HG02759 (cell line): ENCODE results near the gene HOOK2.
"Not testable (repeated sequence)": the region's sequence is repeated elsewhere in the genome, so short reads cannot be mapped to it uniquely, and the experiment has no call there.

Experiments
- ATAC-seq: cut with Tn5 transposase; IDR thresholded peaks from one replicate; pipeline ENCODE4 v1.9.1; 2021; ENCODE audit warnings: mild to moderate bottlenecking, moderate library complexity; ENCODE audit not compliant: unreplicated experiment

Gene HOOK2, protein sequence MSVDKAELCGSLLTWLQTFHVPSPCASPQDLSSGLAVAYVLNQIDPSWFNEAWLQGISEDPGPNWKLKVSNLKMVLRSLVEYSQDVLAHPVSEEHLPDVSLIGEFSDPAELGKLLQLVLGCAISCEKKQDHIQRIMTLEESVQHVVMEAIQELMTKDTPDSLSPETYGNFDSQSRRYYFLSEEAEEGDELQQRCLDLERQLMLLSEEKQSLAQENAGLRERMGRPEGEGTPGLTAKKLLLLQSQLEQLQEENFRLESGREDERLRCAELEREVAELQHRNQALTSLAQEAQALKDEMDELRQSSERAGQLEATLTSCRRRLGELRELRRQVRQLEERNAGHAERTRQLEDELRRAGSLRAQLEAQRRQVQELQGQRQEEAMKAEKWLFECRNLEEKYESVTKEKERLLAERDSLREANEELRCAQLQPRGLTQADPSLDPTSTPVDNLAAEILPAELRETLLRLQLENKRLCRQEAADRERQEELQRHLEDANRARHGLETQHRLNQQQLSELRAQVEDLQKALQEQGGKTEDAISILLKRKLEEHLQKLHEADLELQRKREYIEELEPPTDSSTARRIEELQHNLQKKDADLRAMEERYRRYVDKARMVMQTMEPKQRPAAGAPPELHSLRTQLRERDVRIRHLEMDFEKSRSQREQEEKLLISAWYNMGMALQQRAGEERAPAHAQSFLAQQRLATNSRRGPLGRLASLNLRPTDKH

DNA sequence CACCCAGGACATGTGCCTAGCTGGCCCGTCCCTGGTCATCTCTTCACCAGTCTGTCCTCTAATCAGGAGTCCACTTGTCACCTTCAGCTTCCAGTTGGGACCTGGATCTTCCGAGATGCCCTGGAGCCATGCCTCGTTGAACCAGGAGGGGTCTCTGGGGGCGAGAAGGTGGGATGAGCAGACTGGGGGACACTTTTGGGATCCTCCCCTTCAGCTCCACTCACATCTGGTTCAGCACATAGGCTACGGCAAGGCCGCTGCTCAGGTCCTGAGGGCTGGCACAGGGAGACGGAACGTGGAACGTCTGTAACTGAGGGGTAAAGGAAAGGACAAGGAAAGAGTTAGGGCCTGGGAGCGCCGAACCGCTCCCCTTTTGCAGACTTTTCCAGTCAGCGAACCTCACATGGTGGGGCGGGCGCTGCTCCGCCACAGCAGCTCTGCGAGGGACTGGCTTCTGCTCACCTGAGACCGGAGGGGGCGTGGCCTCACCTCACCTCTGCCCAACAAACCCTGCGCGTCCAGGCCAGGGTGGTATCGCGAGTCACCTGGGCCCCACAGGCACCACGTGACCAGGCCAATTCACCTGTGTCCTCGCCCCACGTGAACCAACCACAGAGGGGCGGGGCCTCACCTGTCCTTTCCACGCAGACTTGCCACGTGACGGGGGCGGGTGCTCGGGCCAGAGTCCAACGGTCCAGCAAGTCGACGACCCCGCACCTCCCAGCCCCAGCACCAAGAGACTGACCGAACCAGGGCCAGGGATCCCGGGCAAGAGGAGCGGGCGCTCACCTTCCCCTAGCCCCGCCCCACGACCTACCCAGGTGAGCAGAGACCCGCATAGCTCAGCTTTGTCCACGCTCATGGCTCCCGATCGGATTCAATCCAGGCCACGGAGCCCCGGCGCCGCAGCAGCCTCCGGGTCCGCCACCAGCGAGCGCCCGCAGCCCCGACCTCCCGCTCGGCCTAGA lies at the start of gene HOOK2:
HOOK2 (minus strand) TSS at position 965 of the 968 bp plus-strand sequence; CDS start at position 862, 103 bp downstream.
- peak; percentile 7 for ATAC-seq

DNA sequence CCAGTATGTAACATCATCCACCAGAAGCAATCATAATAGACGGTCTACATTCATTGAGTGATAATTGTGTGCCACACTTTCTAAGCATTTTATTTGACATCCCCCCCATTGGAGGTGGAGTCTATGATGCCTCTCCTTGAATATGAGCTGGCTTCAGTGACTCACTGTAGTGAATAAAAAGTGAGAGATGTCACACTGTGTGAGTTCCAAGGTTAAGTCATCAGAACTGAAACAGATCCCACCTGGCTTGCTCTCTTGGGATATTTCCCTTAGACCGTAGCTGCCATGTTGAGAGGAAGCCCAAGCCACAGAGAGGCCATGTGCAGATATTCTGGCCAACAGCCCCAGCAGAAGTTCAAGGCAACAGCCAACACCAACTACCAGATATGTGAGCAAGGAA lies 46.4 kb upstream of the HOOK2 start:
- ATAC-seq, result no peak

DNA sequence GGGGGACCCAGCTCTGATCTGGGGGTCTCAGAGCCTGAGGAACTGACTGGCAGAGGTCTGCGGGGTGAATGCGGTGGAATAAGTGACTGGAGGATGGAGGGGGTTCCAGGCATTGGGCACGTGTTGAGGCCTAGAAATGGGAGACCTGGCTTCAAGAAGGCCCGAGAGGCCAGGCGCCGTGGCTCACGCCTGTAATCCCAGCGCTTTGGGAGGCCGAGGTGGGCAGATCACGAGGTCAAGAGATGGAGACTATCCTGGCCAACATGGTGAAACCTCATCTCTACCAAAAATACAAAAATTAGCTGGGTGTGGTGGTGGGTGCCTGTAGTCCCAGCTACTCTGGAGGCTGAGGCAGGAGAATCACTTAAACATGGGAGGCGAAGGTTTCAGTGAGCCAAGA lies 42.5 kb upstream of the HOOK2 start:
- ATAC-seq, result not testable (repeated sequence)

DNA sequence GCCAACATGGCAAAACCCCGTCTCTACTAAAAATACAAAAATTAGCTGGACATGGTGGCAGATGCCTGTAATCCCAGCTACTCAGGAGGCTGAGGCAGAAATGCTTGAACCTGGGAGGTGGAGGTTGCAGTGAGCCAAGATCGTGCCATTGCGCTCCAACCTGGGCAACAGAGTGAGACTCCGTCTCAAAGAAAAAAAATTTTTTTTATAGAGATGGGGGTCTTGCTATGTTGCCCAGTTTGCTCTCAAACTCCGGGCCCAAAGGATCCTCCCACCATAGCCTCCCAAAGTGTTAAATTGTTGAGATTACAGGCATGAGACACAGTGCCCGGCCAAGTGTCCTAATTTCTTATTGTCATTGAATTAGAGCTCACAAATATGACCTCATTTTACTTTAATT lies 41.8 kb upstream of the HOOK2 start:
- not testable (repeated sequence) for ATAC-seq

DNA sequence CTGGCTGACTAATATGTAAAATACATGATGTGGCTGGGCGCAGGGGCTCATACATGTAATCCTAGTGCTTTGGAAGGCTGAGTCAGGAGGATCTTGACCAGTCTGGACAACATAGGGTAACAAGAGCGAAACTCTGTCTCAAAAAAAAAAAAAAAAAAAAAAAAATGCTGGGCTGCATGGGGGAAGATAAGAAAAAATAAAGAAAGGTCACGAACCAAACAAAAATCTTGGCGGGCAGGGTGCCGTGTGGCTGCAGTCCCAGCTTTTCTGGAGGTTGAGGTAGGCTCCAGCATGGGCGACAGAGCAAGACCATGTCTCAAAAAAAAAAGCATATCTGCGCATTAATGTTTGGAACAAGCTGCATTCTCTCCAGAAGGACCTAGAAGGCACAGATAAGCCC lies 39.7 kb upstream of the HOOK2 start:
- ATAC-seq, result no peak

DNA sequence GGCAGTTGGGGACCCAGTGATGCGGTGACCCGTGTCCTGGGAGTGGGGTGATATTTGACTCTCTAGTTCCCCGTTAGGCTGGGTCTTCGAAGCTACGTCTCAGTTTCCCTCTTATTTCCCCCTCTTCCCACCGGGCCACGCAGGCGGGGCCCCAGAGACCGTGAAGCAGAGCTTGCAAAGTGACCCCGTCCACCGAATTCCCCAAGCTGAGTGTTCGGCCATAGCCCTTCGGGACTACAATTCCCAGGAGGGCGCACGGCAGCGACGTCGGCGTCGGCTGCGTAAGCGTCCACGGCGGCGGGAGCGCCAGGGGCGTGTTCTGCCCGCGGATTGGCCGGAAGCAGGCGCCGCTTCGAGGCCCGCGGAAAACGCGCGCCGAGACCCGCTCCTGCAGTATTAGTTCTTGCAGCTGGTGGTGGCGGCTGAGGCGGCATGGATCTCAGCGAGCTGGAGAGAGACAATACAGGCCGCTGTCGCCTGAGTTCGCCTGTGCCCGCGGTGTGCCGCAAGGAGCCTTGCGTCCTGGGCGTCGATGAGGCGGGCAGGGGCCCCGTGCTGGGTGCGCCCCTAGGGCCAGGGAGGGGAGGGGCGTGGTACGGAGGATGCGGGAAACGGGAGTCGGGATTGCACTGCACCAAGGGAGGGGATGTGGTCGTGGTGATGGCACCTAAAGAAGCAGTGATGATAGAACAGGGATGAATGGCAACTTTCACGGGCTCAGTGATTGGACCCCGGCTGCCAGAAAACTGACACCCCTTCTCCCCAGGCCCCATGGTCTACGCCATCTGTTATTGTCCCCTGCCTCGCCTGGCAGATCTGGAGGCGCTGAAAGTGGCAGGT lies 31.1 kb upstream of the HOOK2 start, which contains the start of gene RNASEH2A:
RNASEH2A (plus strand) TSS at position 343 of the 840 bp plus-strand sequence; CDS start at position 433, 90 bp downstream.
- ATAC-seq, result peak; percentile 86

DNA sequence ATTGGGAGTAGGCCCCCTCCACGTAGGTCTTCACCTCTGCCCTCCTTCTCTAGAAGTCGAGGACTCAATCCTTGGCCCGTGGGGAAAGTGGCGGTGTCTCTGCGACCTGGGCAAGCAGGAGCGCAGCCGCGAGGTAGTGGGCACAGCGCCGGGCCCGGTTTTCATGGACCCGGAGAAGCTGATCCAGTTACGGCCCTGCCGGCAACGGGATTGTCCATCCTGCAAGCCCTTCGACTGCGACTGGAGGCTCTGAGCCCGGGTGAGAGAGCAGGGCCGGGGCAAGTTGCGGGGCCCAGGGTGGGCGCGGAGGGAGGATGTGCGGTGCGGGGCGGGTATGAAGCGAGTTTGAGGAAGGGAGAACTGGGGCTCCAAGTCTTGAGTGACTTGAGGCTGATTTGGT lies 28.7 kb upstream of the HOOK2 start:
- no peak for ATAC-seq

DNA sequence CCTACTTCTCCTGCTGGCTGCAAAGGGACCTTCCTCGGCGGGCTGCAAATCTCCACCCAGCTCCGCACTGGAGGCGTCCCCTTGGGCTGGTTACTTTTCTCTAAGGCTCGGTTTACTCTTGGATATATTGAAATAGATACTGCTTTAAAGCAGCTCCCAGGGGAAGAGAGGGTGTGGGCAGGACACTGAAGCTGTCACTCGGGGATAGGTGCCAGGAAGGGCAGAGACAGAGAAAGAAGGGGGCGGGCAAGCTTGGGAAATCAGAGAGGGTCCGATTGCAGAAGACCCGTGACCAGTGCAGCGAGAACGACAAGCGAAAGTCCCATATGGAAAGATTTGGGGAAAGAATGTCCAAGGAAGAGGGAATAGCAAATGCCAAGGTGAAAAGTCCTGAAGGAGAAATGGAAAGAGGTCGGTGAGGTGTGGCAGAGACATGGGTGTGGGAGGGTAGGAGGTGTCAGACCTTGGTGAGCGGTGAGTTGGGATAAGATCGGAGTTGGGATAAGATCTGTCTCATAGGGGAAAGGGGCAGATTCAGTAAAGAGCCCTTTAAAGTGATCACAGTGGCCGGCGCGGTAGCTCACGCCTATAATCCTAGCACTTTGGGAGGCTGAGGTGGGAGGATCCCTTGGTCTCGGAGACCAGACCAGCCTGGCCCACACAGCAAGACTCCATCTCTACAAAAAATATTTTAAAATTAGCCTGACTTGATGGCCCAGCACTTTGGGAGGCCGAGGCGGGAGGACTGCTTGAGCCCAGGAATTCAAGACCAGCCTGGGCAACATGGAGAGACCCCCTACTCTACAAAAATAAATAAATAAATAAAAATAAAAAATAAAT lies 27.1 kb upstream of the HOOK2 start:
- no peak for ATAC-seq

DNA sequence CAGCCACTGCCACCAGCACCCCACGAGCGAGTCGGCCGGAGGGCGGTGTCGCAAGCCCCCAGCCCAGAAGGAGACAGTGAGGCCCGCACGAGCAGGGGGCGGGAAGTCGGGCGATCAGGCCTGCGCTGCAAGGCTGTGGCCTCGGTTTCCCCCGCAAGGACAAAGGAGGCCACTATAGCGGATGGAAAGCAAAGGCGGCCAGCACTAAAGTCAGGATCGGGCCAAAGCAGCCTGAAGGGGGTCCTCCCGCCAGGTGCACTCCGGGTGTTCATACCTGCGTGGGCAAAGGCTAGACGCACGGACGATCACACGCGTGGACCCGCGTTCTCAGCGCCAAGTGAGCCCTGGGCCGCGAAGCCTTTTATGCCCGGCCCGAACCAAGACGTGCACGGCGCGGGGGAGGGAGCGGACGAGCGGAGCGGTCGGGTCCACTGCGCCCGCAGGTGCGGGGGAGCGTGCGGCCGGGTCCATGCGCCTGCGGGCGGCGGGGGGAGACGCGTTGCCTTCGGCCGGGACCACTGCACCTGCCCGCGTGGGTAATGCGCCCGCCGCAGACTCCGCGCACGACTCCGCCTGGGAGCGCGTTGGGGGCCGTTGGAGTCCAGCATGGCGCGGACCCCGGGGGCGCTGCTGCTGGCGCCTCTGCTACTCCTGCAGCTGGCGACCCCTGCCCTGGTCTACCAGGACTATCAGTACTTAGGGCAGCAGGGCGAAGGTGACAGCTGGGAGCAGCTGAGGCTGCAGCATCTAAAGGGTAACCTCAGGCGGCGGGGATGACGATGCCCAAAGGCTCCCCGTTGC lies 26.3 kb upstream of the HOOK2 start, which contains the start of the genes PRDX2 and THSD8:
PRDX2 (minus strand) TSS at position 335 of the 801 bp plus-strand sequence. CDS start 539 bp downstream, outside the sequence.
THSD8 (plus strand) TSS at position 604 of the 801 bp plus-strand sequence; CDS start at position 607, 3 bp downstream.
- no peak for ATAC-seq

DNA sequence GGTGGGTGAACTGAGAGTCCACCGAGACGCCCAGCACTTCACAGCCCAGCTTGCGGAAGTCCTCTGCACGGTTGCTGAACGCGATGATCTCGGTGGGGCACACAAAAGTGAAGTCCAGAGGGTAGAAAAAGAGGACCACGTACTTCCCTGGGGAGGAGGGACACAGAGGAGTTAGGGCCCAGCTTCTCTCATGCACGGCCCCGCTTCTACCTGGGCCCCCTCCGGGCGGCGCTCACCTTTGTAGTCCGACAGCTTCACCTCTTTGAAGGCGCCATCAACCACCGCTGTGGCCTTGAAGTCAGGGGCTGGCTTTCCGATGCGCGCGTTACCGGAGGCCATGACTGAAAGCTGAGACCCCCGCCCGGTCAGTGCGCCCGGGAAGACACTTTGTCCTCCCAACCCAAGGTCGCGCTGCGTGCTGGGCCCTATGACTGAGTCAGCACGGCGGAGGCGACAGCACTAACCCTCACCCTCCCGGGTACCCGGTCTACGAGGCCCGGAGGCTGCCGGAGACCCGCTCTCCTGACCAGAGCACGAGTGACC lies 25.6 kb upstream of the HOOK2 start:
- ATAC-seq, result no peak

DNA sequence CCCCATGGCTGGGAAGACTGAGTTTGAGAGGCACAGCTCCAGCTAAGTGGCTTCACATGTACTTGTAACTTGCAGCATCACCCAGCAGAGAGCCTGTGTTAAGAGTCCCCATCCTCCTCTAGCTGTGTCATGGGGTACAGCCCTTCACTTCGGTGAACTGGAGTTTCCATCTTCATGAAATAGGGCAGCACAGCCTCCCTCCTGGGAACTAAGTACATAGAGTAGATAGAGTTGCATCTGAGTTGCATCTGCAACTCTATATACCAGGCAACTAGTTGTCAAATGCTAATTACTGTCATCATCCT lies 25.1 kb upstream of the HOOK2 start:
- ATAC-seq, result no peak

DNA sequence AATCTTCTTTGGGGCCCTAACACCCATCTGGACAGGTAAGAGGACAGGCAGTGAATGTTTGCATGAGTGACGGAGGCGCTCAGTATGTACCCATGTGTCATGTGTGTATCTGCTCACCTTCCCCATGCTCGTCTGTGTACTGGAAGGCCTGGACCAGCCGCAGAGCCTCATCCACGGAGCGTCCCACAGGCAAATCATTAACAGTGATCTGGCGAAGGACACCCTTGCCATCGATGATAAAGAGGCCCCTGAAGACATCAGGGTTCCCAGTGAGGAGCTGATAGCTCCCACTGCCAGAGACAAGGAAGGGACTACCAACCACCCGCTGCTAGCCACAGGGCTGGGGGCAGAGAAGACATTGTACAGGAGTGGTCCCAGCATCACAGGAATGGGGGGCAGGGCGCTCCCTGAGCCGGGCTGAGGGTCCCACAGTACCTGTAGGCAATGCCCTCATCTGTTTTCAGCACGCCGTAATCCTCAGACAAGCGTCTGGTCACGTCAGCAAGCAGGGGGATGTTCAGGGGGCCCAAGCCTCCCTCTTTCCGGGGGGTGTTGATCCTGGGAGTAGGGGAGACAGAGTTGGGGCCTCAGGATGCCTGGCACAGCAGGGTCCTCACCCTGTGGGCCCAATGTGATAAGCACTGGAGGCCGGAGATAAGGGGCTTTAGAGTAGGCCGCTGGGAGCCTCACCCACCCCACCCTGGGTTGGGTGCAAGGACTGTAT lies 24.6 kb upstream of the HOOK2 start:
- no peak for ATAC-seq

DNA sequence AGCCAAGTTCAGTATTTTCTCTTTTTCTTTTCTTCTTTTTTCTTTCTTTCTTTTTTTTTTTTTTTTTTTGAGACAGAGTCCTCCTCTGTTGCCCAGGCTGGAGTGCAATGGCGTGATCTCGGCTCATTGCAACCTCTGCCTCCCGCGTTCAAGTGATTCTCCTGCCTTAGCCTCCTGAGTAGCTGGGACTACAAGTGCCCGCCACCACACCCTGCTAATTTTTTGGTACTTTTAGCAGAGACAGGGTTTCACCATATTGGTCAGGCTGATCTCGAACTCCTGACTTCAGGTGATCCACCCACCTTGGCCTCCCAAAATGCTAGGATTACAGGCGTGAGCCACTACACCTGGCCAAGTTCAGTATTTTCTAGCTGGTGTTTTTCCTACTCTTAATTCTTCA lies 22.3 kb upstream of the HOOK2 start:
- not testable (repeated sequence) for ATAC-seq

DNA sequence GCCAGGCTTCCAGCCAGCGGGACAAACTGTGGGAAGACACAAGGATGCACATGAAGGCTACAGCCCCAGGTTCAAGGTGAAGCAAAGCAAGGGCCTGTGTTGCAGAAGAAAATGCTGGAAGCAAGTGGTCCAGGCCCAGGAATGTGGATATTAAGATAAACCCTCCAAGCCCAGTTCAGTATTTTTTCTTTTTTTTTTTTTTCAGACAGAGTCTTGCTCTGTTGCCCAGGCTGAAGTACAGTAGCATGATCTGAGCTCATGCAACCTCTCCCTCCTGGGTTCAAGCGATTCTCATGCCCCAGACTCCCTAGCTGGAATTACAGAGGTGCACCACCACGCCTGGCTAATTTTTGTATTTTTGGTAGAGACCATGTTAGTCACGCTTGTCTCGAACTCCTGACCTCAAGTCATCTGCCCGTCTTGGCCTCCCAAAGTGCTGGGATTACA lies 21.8 kb upstream of the HOOK2 start:
- ATAC-seq, result no peak

DNA sequence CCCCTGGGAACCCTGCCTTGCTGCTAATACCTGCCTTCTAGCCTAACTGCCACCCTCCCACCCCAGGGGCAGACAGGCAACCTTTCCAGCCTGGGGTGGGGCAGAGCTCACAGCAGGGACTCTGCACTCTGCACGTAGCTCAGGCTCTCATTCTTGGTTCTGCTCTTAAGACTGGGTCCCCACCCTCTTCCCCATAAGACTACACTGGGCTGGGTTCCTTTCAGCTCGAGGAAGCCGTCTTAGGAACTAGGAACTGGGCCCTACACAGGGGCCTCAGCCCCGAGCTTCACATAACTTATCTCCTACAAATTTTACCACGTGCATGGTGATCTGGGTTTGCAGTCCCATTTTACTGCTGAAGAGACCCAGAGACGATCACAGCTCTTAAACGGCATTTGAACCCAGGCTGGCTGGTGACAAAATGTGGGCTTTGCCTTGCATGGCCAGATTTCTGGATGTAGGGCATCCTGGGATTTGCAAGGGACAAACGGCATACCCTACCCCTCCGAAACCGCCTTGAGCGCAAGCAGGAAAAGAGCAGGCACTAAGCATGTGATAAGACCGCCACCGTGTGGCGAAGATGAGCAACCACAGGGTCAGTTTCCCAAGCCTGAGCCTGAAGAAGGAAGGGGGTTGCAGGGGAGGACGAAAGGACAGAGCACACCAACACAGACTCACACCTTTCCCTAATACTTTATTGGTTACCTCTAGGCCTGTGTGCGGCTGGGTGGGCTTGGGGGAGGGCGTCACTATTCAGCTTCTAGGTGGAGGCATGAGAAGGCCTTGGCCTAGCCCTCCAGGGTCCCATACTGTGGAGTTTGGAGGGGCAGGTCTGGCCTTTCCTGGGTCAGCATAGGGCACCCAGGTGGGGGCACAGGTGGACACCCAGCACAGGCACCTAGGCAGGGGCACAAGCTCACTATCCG lies 21.1 kb upstream of the HOOK2 start:
- ATAC-seq, result no peak

DNA sequence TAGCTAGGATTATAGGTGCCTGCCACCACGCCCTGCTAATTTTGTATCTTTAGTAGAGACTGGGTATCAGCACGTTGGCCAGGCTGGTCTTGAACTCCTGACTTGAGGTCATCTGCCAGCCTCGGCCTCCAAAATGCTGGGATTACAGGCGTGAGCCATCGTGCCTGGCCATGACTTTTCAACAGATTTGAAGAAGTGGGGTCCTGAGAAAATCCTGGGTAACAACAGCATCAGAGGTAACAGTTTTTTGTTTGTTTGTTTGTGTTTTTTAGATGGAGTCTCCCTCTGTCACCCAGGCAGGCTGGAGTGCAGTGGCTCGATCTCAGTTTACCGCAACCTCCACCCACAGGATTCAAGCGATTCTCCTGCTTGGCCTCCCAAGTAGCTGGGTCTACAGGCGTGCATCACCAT lies 19.6 kb upstream of the HOOK2 start:
- ATAC-seq, result no peak
